SK-N-MC (cell line): ENCODE data around the gene ADGRB2.

ENCODE experiments used
- EZH2 ChIP-seq: fragments of 200-600 bp; sonication (generic); IDR thresholded peaks from one replicate; pipeline ENCODE4 v1.6.1; 2017; ENCODE audit warnings: antibody characterized with exemption
- FOXP2 ChIP-seq: optimal IDR thresholded peaks from 2 replicates; pipeline ENCODE3; 2011; ENCODE audit warnings: mild to moderate bottlenecking, moderate library complexity; ENCODE audit not compliant: insufficient read depth; ENCODE audit errors: extremely low read length, control extremely low read depth
- POLR2AphosphoS5 ChIP-seq: IDR thresholded peaks from 2 replicates; pipeline ENCODE4 v1.6.1; 2012; ENCODE audit warnings: mild to moderate bottlenecking, low read depth, low read length, borderline replicate concordance

GRCh38 chr1:31731049-31731565 is 33.0 kb downstream of the ADGRB2 start:
- no peak for TF ChIP-seq POLR2AphosphoS5
- no peak for TF ChIP-seq EZH2
- no peak for TF ChIP-seq FOXP2
